Measurements from ENCODE around the gene NUDT16L1. TPM values are rescaled to one million over a fixed set of nuclear protein-coding genes. Genes with fewer than 3 reads are reported as not detected.

Gene NUDT16L1
- total RNA-seq, 5 donors from 2014 or later (not counting 1 experiment from before 2014, with no cell fraction given): 53.3 to 64.0 (median 62.2) TPM

DNA sequence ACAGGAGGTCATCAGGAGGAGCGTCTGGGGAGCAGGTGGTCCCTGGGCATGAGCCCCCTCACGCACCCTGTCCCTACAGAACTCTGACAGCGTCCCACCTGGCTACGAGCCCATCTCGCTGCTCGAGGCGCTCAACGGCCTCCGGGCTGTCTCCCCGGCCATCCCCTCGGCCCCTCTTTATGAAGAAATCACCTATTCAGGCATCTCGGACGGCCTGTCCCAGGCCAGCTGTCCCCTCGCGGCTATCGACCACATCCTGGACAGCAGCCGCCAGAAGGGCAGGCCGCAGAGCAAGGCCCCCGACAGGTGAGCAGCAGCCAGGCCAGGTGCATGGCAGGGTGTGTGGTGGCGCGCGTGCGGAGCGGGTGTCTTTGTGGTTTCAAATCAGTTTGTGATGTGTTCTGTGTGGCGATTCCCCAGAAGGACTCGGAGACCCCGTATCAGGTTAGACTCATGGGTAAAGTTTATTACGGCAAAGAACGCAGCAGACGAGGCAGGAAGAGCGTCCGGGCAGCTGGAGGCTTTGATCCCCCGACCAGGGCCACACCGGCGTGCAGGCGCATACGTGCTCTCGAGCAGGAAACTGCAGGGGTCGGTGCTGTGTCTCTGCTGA is 11.8 kb upstream of the NUDT16L1 start:
- Histone ChIP-seq H3K36me3 (ENCODE audit: control insufficient read depth in 2 of 2, extremely low read depth in 1 of 2, insufficient read depth in 1 of 2, low read length in 1 of 2) (peaks cover 8 to 63% of the 10 kb centered on the region in 2 donors), H3K4me1 (ENCODE audit: control insufficient read depth in 1 of 2, extremely low read depth in 1 of 2, insufficient read depth in 2 of 2, low read length in 2 of 2) (peaks cover 3 to 37% of the 10 kb centered on the region in 2 experiments), H3K4me3 (ENCODE audit: control insufficient read depth in 1 of 2, extremely low read depth in 1 of 2, low read length in 1 of 2) (no peak overlapping the region), H3K27me3 (replicated peaks in 1 of 2; ENCODE audit: control insufficient read depth in 2 of 2, extremely low read depth in 1 of 2, insufficient read depth in 2 of 2, low read length in 1 of 2) (no peaks in the 10 kb centered on the region), H3K27ac (ENCODE audit: low read length) (no peak overlapping the region), H3K9me3 (no peaks in the 10 kb centered on the region)
- Mint-ChIP-seq H3K4me1 (peaks cover 15 to 26% (median 18%) of the 10 kb centered on the region in 3 donors), H3K4me3 (peak overlapping the region in 1 of 3 donors; percentile 23), H3K27me3 (no peaks in the 10 kb centered on the region), H3K27ac (peak overlapping the region in 1 of 2 donors; percentile 62), H3K9me3 (no peaks in the 10 kb centered on the region), H3K36me3 (peaks cover 8% of the 10 kb centered on the region)
- ChIA-PET CTCF (no interaction called here), POLR2A (no interaction called here)
- DNase-seq (peak in 4 of 35 experiments; percentile 15 to 34 (median 28)), ATAC-seq (replicated peaks in 1 of 4) (peak in 3 of 4 experiments; percentile 44 to 67 (median 58))
- 84% methylated on average over 39 of the region's 39 CpGs for WGBS (ENCODE audit: insufficient coverage)

DNA sequence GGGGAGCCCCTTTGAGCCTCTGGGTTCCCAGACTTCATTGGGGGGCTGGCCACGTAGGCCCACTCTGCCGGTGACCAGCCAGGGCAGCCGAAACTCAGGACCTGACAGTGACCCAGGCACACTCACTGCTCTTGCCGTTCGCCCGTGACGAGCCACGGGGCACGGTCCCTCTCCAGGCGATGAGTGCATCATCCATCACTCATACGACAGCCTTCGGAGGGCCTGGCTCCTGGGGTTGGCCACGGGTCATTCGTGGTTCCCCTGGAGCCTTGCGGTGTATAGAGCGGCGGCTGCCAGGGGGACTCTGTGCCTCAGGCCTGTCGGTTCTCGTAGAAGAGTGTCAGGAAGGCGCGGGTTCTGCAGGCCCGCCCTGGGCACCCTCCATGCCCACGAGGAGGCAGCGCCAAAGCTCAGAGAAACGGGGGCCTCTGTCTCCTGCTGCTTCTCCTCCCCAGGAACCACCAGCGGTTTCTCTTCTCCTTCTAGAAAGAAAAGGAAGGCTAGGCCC is 11.2 kb upstream of the NUDT16L1 start:
- Mint-ChIP-seq H3K4me1 (peaks cover 9 to 20% (median 12%) of the 10 kb centered on the region in 3 donors), H3K9me3 (no peaks in the 10 kb centered on the region), H3K4me3 (peak overlapping the region in 1 of 3 donors; percentile 23), H3K27ac (no peak overlapping the region), H3K36me3 (peaks cover 8% of the 10 kb centered on the region), H3K27me3 (no peaks in the 10 kb centered on the region)
- peaks cover 0 to 31% of the 10 kb centered on the region in 2 experiments for H3K4me1 ChIP-seq (ENCODE audit: control insufficient read depth in 1 of 2, extremely low read depth in 1 of 2, insufficient read depth in 2 of 2, low read length in 2 of 2)
- H3K36me3 ChIP-seq (ENCODE audit: control insufficient read depth in 2 of 2, extremely low read depth in 1 of 2, insufficient read depth in 1 of 2, low read length in 1 of 2): peaks cover 8 to 67% of the 10 kb centered on the region in 2 donors
- ChIA-PET CTCF (no interaction called here), POLR2A (no interaction called here)
- WGBS (ENCODE audit: insufficient coverage): 96% methylated on average over 25 of the region's 26 CpGs
- DNase-seq (no peak), ATAC-seq (replicated peaks in 1 of 4) (no peak)
- no peaks in the 10 kb centered on the region for H3K27me3 ChIP-seq (replicated peaks in 1 of 2; ENCODE audit: control insufficient read depth in 2 of 2, extremely low read depth in 1 of 2, insufficient read depth in 2 of 2, low read length in 1 of 2)
- no peak overlapping the region for H3K4me3 ChIP-seq (ENCODE audit: control insufficient read depth in 1 of 2, extremely low read depth in 1 of 2, low read length in 1 of 2)
- no peaks in the 10 kb centered on the region for H3K9me3 ChIP-seq
- H3K27ac ChIP-seq (ENCODE audit: low read length): no peak overlapping the region

DNA sequence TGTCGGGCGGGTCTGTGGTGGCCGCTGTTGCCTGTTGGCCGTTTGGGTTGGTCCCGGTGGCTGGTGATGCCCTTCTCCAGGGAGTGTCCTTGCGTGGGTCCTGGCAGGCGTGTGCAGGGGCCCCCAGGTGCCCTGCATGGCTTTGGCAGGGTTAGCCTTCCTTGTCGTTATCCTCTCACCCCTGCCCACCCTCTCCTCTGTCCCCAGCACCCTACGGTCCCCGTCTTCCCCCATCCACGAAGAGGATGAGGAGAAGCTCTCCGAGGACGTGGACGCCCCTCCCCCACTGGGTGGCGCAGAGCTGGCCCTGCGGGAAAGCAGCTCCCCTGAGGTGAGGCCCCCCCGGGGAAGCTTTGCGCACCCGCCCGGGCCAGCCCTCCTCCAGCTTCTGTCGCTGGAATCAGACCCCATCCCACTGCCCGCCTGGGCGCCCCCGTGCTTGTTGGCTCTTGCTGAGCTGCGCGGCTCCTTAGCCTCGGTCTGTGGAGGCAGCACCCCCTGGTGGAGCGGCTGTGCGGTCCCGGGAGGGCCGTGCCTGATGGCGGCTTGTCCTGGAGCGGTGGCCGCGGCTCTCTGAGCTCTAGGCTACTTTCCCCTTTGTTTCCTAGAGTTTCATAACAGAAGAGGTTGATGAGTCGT is 10.6 kb upstream of the NUDT16L1 start:
- no peak overlapping the region for H3K27ac ChIP-seq (ENCODE audit: low read length)
- peaks cover 8 to 64% of the 10 kb centered on the region in 2 donors for H3K36me3 ChIP-seq (ENCODE audit: control insufficient read depth in 2 of 2, extremely low read depth in 1 of 2, insufficient read depth in 1 of 2, low read length in 1 of 2)
- no peaks in the 10 kb centered on the region for H3K9me3 ChIP-seq
- no peak overlapping the region for H3K4me3 Mint-ChIP-seq
- DNase-seq (peak in 9 of 35 experiments; percentile 23 to 46 (median 38)), ATAC-seq (replicated peaks in 1 of 4) (peak in 2 of 4 experiments; percentile 33 to 56)
- H3K4me1 Mint-ChIP-seq: peaks cover 9 to 17% (median 11%) of the 10 kb centered on the region in 3 donors
- no peaks in the 10 kb centered on the region for H3K27me3 Mint-ChIP-seq
- 87% methylated on average over 26 of the region's 36 CpGs for WGBS (ENCODE audit: insufficient coverage)
- H3K27ac Mint-ChIP-seq: no peak overlapping the region
- peaks cover 11% of the 10 kb centered on the region for H3K36me3 Mint-ChIP-seq
- ChIA-PET POLR2A (no interaction called here), CTCF (no interaction called here)
- H3K4me1 ChIP-seq (ENCODE audit: control insufficient read depth in 1 of 2, extremely low read depth in 1 of 2, insufficient read depth in 2 of 2, low read length in 2 of 2): peaks cover 0 to 25% of the 10 kb centered on the region in 2 experiments
- no peaks in the 10 kb centered on the region for H3K27me3 ChIP-seq (replicated peaks in 1 of 2; ENCODE audit: control insufficient read depth in 2 of 2, extremely low read depth in 1 of 2, insufficient read depth in 2 of 2, low read length in 1 of 2)
- no peak overlapping the region for H3K4me3 ChIP-seq (ENCODE audit: control insufficient read depth in 1 of 2, extremely low read depth in 1 of 2, low read length in 1 of 2)
- H3K9me3 Mint-ChIP-seq: no peaks in the 10 kb centered on the region

GRCh38 chr16:4683255-4684057 is 9.9 kb upstream of the NUDT16L1 start:
- Mint-ChIP-seq H3K4me3 (no peak overlapping the region), H3K4me1 (peaks cover 2 to 11% (median 8%) of the 10 kb centered on the region in 3 donors), H3K9me3 (no peaks in the 10 kb centered on the region), H3K27ac (no peak overlapping the region), H3K27me3 (no peaks in the 10 kb centered on the region), H3K36me3 (peaks cover 12% of the 10 kb centered on the region)
- no peak overlapping the region for H3K27ac ChIP-seq (ENCODE audit: low read length)
- 96% methylated on average over 11 of the region's 17 CpGs for WGBS (ENCODE audit: insufficient coverage)
- POLR2A ChIA-PET: no interaction called here
- no peak for DNase-seq
- no peaks in the 10 kb centered on the region for H3K27me3 ChIP-seq (replicated peaks in 1 of 2; ENCODE audit: control insufficient read depth in 2 of 2, extremely low read depth in 1 of 2, insufficient read depth in 2 of 2, low read length in 1 of 2)
- no peak for ATAC-seq (replicated peaks in 1 of 4)
- H3K4me1 ChIP-seq (ENCODE audit: control insufficient read depth in 1 of 2, extremely low read depth in 1 of 2, insufficient read depth in 2 of 2, low read length in 2 of 2): peaks cover 0 to 24% of the 10 kb centered on the region in 2 experiments
- CTCF ChIA-PET: no interaction called here
- H3K9me3 ChIP-seq: no peaks in the 10 kb centered on the region
- peaks cover 8 to 58% of the 10 kb centered on the region in 2 donors for H3K36me3 ChIP-seq (ENCODE audit: control insufficient read depth in 2 of 2, extremely low read depth in 1 of 2, insufficient read depth in 1 of 2, low read length in 1 of 2)
- H3K4me3 ChIP-seq (ENCODE audit: control insufficient read depth in 1 of 2, extremely low read depth in 1 of 2, low read length in 1 of 2): no peak overlapping the region

GRCh38 chr16:4684058-4684715 is 9.2 kb upstream of the NUDT16L1 start:
- Mint-ChIP-seq H3K27ac (no peak overlapping the region), H3K4me1 (peaks cover 2 to 8% (median 6%) of the 10 kb centered on the region in 3 donors), H3K27me3 (no peaks in the 10 kb centered on the region), H3K9me3 (no peaks in the 10 kb centered on the region), H3K36me3 (peaks cover 12% of the 10 kb centered on the region), H3K4me3 (no peak overlapping the region)
- ChIA-PET CTCF (no interaction called here), POLR2A (no interaction called here)
- 96% methylated on average over 19 of the region's 23 CpGs for WGBS (ENCODE audit: insufficient coverage)
- no peak for DNase-seq
- no peak for ATAC-seq (replicated peaks in 1 of 4)
- Histone ChIP-seq H3K27me3 (replicated peaks in 1 of 2; ENCODE audit: control insufficient read depth in 2 of 2, extremely low read depth in 1 of 2, insufficient read depth in 2 of 2, low read length in 1 of 2) (no peaks in the 10 kb centered on the region), H3K27ac (ENCODE audit: low read length) (no peak overlapping the region), H3K36me3 (ENCODE audit: control insufficient read depth in 2 of 2, extremely low read depth in 1 of 2, insufficient read depth in 1 of 2, low read length in 1 of 2) (peaks cover 9 to 58% of the 10 kb centered on the region in 2 donors), H3K4me3 (ENCODE audit: control insufficient read depth in 1 of 2, extremely low read depth in 1 of 2, low read length in 1 of 2) (no peak overlapping the region), H3K9me3 (no peaks in the 10 kb centered on the region), H3K4me1 (ENCODE audit: control insufficient read depth in 1 of 2, extremely low read depth in 1 of 2, insufficient read depth in 2 of 2, low read length in 2 of 2) (peaks cover 0 to 24% of the 10 kb centered on the region in 2 experiments)

DNA sequence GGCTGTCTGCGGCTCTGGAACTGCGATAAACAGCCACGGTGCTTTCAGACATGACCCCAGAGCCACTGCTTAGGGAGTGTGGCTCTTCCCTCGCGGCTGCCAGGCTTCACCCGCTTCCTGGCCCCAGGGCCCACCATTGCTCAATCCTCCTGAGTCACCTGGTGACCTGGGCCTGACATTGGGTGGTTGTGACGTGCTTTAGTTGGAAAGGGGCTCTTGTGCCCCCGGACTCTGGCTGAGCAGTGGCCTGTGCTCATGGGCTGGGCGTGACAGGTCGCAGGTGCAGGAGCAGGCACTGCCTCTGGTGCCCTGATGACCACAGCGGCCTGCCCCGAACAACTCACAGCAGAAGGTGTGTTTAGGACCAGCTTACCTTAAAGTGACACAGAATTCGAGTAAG is 8.6 kb upstream of the NUDT16L1 start:
- Mint-ChIP-seq H3K27me3 (no peaks in the 10 kb centered on the region), H3K4me1 (peaks cover 2 to 8% (median 6%) of the 10 kb centered on the region in 3 donors), H3K27ac (no peak overlapping the region), H3K9me3 (no peaks in the 10 kb centered on the region), H3K36me3 (peaks cover 12% of the 10 kb centered on the region), H3K4me3 (no peak overlapping the region)
- Histone ChIP-seq H3K9me3 (no peaks in the 10 kb centered on the region), H3K36me3 (ENCODE audit: control insufficient read depth in 2 of 2, extremely low read depth in 1 of 2, insufficient read depth in 1 of 2, low read length in 1 of 2) (peaks cover 13 to 55% of the 10 kb centered on the region in 2 donors), H3K4me1 (ENCODE audit: control insufficient read depth in 1 of 2, extremely low read depth in 1 of 2, insufficient read depth in 2 of 2, low read length in 2 of 2) (peaks cover 0 to 24% of the 10 kb centered on the region in 2 experiments), H3K27ac (ENCODE audit: low read length) (no peak overlapping the region), H3K4me3 (ENCODE audit: control insufficient read depth in 1 of 2, extremely low read depth in 1 of 2, low read length in 1 of 2) (no peak overlapping the region), H3K27me3 (replicated peaks in 1 of 2; ENCODE audit: control insufficient read depth in 2 of 2, extremely low read depth in 1 of 2, insufficient read depth in 2 of 2, low read length in 1 of 2) (no peaks in the 10 kb centered on the region)
- 95% methylated on average over 13 of the region's 13 CpGs for WGBS (ENCODE audit: insufficient coverage)
- ChIA-PET POLR2A (no interaction called here), CTCF (no interaction called here)
- ATAC-seq (replicated peaks in 1 of 4): no peak
- DNase-seq: no peak

All from T-cell (primary cell).